HG02763 (cell line): ENCODE measurements around the gene PMIS2.

ENCODE experiments used
- ATAC-seq: cut with Tn5 transposase; IDR thresholded peaks from one replicate; pipeline ENCODE4 v1.9.1; 2021; ENCODE audit warnings: mild to moderate bottlenecking, moderate library complexity; ENCODE audit not compliant: unreplicated experiment

PMIS2 gene

GRCh38 chr19:35556025-35556590 is 29.9 kb upstream of the PMIS2 start:
- no peak for ATAC-seq

GRCh38 chr19:35556846-35557538 is 29.0 kb upstream of the PMIS2 start:
- no peak for ATAC-seq

GRCh38 chr19:35557539-35558399 is 28.2 kb upstream of the PMIS2 start:
- no peak for ATAC-seq

DNA sequence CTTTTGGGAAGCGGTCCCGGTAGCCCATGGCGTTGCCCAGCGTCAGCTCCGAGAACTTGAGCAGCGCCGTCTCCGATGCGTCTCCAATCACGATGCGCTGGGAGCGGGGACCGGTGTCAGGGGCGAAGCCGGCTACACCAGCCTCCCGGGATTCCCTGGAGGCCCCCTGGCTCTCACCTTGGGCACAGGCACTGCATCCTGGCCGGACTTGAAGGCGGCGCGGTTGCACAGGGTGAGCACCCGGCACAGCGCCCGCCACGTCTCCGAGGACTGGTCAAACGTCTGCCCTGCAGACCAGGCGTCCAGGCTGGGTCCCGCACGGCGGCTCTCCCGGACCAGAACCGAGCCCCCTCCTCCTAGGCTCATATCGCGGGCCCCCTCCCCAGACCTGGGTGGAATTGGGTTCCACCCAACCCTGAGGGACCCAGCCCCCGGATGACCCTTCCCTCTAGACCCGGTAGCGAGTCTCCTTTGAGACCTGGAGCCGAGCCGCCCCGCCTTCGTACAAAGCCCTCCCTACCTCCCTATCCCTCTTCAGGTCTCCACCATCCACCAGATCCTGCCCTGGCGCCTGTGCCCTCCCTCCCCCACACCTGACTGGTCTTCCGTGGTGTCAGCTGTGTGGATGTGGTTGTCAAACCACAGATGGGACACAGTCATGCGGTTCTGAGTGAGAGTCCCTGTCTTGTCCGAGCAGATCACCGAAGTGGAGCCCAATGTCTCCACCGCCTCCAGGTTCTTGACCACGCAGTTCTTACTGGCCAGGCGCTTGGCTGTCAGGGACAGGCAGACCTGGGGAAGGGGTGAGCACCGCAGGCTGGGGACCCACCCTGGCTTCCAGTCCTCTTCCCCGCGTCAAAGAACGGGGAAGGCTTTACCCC is 27.3 kb upstream of the PMIS2 start:
- ATAC-seq: no peak

GRCh38 chr19:35559281-35559659 is 26.7 kb upstream of the PMIS2 start:
- no peak for ATAC-seq

GRCh38 chr19:35559781-35560180 is 26.2 kb upstream of the PMIS2 start:
- no peak for ATAC-seq

DNA sequence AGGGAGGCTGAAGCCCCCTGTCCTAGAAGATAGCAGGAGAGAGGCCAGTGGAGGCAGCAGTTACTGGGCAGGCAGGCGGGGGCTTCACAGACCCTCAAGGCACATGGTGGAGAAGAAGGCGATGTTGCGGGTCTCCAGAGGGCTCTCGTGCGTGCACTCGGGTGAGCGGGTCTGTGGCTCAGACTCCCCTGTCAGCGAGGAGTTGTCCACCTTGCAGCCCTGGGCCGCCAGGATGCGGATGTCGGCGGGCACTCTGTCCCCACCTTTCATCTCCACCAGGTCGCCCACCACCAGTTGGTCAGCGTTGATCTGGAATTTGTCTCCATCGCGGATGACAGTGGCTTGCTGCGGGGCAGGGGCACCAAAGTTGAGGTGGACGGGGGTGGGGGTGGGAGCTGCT is 25.7 kb upstream of the PMIS2 start:
- no peak for ATAC-seq

DNA sequence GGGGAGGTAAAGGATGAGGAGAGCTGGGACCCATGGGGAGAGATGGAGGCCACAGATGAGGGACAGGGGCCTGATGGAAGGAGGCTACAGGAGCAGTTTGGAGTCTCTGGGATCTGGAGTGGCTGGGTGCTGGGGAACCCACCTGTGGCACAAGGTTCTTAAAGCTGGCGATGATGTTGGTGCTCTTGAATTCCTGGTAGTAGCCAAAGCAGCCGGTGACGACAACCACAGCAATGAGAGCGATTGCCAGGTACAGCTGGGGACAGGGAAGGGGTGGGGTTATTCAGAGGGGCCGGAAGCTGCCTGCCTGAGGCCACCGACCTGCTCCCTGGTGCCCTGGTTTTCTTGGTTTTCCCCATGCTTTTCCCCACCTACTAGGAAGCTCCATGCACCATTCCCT is 25.3 kb upstream of the PMIS2 start:
- no peak for ATAC-seq

DNA sequence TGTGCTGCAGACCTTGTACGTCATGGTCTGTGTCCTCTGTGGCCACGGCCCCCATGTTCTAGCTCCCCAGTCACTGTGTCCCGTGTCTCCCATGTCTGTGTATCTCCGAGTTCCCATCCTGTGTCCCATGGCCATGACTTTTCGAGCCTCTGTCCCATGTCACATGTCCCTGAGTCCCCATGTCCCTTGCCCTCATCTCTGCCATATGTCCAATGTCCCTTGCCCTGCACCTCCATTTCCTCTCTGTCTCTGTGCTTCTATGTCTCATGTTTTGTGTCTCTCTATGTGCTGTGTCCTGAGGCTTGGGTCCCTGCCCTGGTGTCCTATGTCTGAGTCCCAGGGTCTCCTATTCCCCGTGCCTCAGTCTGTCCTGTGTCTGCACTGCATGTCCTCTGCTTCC is 24.5 kb upstream of the PMIS2 start:
- no peak for ATAC-seq

DNA sequence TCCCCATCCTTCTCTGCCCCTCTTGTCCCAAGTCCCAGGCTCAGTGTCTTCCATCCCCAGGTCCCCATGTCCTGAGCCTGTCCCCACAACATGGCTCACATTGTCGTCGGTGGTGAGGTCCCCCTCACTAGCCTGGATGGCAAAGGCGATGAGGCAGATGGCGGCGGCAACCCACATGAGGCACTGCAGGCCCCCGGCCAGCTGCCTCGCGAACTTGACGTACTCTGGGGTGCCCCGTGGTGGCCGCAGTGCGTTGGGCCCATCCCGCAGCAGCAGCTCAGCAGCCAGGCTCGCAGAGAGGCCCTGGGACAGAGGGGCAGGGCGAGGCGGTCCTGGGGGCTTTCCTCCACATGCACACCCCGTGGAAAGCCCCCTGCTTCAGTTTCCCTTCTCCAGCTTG is 23.6 kb upstream of the PMIS2 start:
- no peak for ATAC-seq

- no peak for ATAC-seq
Measured at GRCh38 chr19:35562776-35563175, 23.2 kb upstream of the PMIS2 start.

DNA sequence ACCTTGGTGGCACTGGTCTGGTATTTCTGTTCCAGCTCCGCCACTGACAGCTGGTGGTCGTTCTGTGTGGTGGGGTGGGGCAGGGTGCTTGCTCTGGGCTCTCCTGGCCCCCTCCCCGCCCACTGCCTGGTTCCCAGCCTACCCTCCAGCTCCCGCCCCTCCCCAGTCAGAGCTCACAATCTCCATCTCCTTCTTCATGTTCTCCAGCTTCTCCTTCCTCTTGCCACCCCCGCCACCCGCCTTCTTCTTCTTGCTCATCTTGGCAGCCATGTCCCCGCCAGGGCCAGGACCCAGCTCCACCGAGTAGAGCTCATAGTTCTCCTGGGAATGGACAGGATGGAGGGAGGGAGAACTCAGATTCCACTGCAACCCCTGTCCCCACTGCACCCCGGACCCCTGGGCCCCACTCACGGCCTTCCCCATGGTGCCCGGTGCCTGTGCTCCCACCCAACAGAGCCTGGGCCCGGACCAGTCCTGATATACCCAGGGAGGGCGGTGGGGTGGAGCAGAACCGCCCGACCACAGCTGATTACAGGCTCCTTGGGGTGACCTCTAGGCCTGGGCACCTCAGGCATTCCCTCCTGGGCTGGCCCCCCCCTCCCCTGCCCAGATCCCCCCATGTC is 22.7 kb upstream of the PMIS2 start, which contains the start of gene ATP4A:
TSS of gene ATP4A (minus strand) at position 452 of the 623 bp plus-strand sequence. CDS start at position 423, 29 bp downstream.
- no peak for ATAC-seq

GRCh38 chr19:35565016-35565856 is 20.7 kb upstream of the PMIS2 start:
- ATAC-seq: no peak

GRCh38 chr19:35566738-35567137 is 19.2 kb upstream of the PMIS2 start:
- no peak for ATAC-seq

DNA sequence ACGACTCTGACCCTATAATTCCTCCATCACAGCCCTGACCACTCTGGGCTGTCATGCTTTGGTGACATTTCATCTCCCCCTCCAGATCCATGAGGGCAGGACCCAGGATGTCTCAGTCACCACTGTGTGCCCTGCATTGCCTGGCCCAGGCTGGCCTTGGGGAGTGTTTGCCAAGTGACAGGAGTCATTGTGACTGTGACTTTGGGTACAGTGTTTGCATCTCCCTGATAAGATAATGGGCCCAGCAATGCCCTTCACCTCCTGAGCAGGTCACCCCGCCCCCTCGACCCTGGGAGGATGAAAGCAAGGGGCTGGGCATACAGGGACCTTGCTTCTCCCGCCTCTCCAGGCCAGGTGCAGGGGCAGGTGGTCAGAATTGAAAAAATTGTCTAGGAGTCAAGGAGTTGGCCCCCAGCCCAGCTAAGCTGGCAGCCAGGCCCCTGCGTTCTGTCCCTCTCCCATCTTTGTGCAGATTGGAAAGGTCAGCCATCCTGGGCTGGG is 16.6 kb upstream of the PMIS2 start:
- no peak for ATAC-seq

DNA sequence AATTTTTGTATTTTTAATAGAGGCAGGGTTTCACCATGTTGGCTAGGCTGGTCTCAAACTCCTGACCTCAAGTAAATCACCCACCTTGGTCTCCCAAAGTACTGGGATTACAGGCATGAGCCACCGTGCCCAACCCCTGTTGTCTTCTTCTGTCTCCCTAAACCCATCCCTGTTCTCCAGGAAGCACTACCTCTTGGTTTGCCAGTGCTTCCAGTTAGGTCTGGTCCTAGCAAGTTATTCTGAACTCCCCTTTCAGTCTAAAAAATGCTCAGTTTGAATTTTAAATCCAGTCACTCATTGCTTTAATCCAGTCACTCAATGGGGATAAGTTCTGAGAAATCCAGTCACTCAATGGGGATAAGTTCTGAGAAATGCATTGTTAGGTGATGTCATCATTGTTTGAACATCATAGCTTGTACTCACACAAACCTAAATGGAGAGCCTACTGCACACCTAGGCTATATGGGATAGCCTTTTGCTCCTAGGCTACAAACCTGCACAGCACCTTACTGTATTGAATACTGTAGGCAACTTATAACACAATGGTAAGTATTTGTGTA is 14.5 kb upstream of the PMIS2 start:
- ATAC-seq: no peak

- ATAC-seq: no peak
Measured at GRCh38 chr19:35577918-35578317, 8.1 kb upstream of the PMIS2 start.

- no peak for ATAC-seq
Measured at GRCh38 chr19:35578707-35579106, 7.3 kb upstream of the PMIS2 start.

- no peak for ATAC-seq
Measured at GRCh38 chr19:35582760-35583159, 3.2 kb upstream of the PMIS2 start.
